Neural cell (in vitro differentiated cells): ENCODE measurements around the gene LETM1. TPM values are rescaled to one million over a fixed set of nuclear protein-coding genes. Genes with fewer than 3 reads are reported as not detected.

Experiments used
- H2AFZ ChIP-seq: fragments of 200-600, 300-800 bp; sonication (generic), shearing (Covaris generic); 2 replicates; pipeline ENCODE4 v1.6.0; 2014; ENCODE audit warnings: low read depth, mild to moderate bottlenecking, antibody characterized with exemption, low read length, moderate library complexity
- H3F3A ChIP-seq: fragments of 200-600 bp; shearing (Covaris generic); 2 replicates; pipeline ENCODE4 v1.6.1; 2016; ENCODE audit warnings: mild to moderate bottlenecking, moderate library complexity, mixed read lengths, antibody characterized with exemption, low read length; ENCODE audit not compliant: insufficient read depth, poor library complexity, severe bottlenecking
- H3K27ac ChIP-seq: fragments of 200-600, 300-800 bp; sonication (generic), shearing (Covaris generic); 2 replicates; pipeline ENCODE4 v1.5.1; 2014; ENCODE audit warnings: mild to moderate bottlenecking, low read length, moderate library complexity
- H3K27me3 ChIP-seq: fragments of 300-800, 200-600 bp; sonication (generic), shearing (Covaris generic); 2 replicates; pipeline ENCODE4 v1.6.0; 2014; ENCODE audit warnings: mild to moderate bottlenecking, low read depth, low read length, moderate library complexity; ENCODE audit not compliant: insufficient read depth
- H3K36me3 ChIP-seq: fragments of 300-800, 200-600 bp; sonication (generic), shearing (Covaris generic); 2 replicates; pipeline ENCODE4 v1.5.1; 2014; ENCODE audit warnings: mild to moderate bottlenecking, antibody characterized with exemption, low read length, moderate library complexity; ENCODE audit not compliant: insufficient read depth
- H3K4me2 ChIP-seq: fragments of 300-800, 200-600 bp; sonication (generic), shearing (Covaris generic); 2 replicates; pipeline ENCODE4 v1.6.0; 2014; ENCODE audit warnings: mild to moderate bottlenecking, low read length
- H3K4me3 ChIP-seq: fragments of 300-800, 200-600 bp; sonication (generic), shearing (Covaris generic); 2 replicates; pipeline ENCODE4 v1.5.1; 2014; ENCODE audit warnings: mild to moderate bottlenecking, low read length, moderate library complexity
- H3K79me2 ChIP-seq: fragments of 200-600 bp; shearing (Covaris generic); replicated peaks from 2 replicates; pipeline ENCODE4 v1.6.0; 2014; ENCODE audit warnings: mild to moderate bottlenecking, low read length, moderate library complexity; ENCODE audit not compliant: insufficient read depth
- H3K9ac ChIP-seq: fragments of 300-800, 200-600 bp; sonication (generic), shearing (Covaris generic); 2 replicates; pipeline ENCODE4 v1.6.1; 2016; ENCODE audit warnings: mild to moderate bottlenecking, low read length, mixed read lengths
- H3K9me2 ChIP-seq: fragments of 200-600 bp; shearing (Covaris generic); 2 replicates; pipeline ENCODE4 v1.6.1; 2016; ENCODE audit warnings: mild to moderate bottlenecking, low read length, mixed read lengths; ENCODE audit not compliant: insufficient read depth
- H3K9me3 ChIP-seq: fragments of 200-600, 300-800 bp; sonication (generic), shearing (Covaris generic); 2 replicates; pipeline ENCODE4 v1.6.1; 2016; ENCODE audit warnings: mild to moderate bottlenecking, mixed run types, low read length, moderate library complexity, mixed read lengths
- H4K20me1 ChIP-seq: fragments of 200-600 bp; shearing (Covaris generic); 2 replicates; pipeline ENCODE4 v1.6.1; 2016; ENCODE audit warnings: mild to moderate bottlenecking, mixed run types; ENCODE audit not compliant: insufficient read depth
- CTCF ChIP-seq: fragments of 450-650 bp; IDR thresholded peaks from 2 replicates; pipeline ENCODE4 v1.5.1; 2014; ENCODE audit warnings: antibody characterized with exemption, mild to moderate bottlenecking, moderate library complexity; ENCODE audit not compliant: poor library complexity, severe bottlenecking
- EP300 ChIP-seq: fragments of 450-650 bp; conservative IDR thresholded peaks from 2 replicates; pipeline ENCODE4 v1.6.1; 2014; ENCODE audit warnings: antibody characterized with exemption, mild to moderate bottlenecking, moderate library complexity; ENCODE audit not compliant: poor library complexity, severe bottlenecking
- EZH2 ChIP-seq: fragments of 200-600, 300-800 bp; shearing (Covaris generic), sonication (generic); IDR thresholded peaks from 2 replicates; pipeline ENCODE4 v1.6.1; 2014; ENCODE audit warnings: antibody characterized with exemption, low read length, borderline replicate concordance, mild to moderate bottlenecking; ENCODE audit not compliant: insufficient read depth, poor library complexity, severe bottlenecking
- MXI1 ChIP-seq: fragments of 450-650 bp; conservative IDR thresholded peaks from 2 replicates; pipeline ENCODE4 v1.6.1; 2014; ENCODE audit warnings: antibody characterized with exemption, mild to moderate bottlenecking; ENCODE audit not compliant: poor library complexity, severe bottlenecking
- POLR2AphosphoS5 ChIP-seq: IDR thresholded peaks from 2 replicates; pipeline ENCODE4 v1.6.1; 2012
- RAD21 ChIP-seq: fragments of 450-650 bp; conservative IDR thresholded peaks from 2 replicates; pipeline ENCODE4 v1.6.1; 2014; ENCODE audit warnings: antibody characterized with exemption, mild to moderate bottlenecking, moderate library complexity
- REST ChIP-seq: IDR thresholded peaks from 2 replicates; pipeline ENCODE4 v1.6.1; 2012; ENCODE audit warnings: borderline replicate concordance
- SMC3 ChIP-seq: fragments of 450-650 bp; conservative IDR thresholded peaks from 2 replicates; pipeline ENCODE4 v1.6.1; 2014; ENCODE audit warnings: antibody characterized with exemption, mild to moderate bottlenecking, moderate library complexity; ENCODE audit not compliant: poor library complexity
- TAF1 ChIP-seq: IDR thresholded peaks from 2 replicates; pipeline ENCODE4 v1.6.1; 2012; ENCODE audit warnings: low read depth
- polyA plus RNA-seq: library from polyadenylated mRNA; depleted of rRNA; stranded (reverse); fragments of >200 nt; gene quantifications from 2 replicates; pipeline ENCODE4 v1.2.3, GENCODE V29; 2014

LETM1 gene
- polyA plus RNA-seq, 1 donor from 2014 or later, result 38.9 TPM

GRCh38 chr4:1792158-1792831, 63.7 kb downstream of the LETM1 start:
- Histone ChIP-seq H3F3A (no peaks in the 10 kb centered on the region), H3K27ac (no peak overlapping the region), H3K9me2 (no peaks in the 10 kb centered on the region), H3K4me2 (no peak overlapping the region), H3K9ac (no peak overlapping the region), H3K9me3 (no peaks in the 10 kb centered on the region), H3K36me3 (no peaks in the 10 kb centered on the region), H3K27me3 (peaks cover 47% of the 10 kb centered on the region), H3K79me2 (no peaks in the 10 kb centered on the region), H2AFZ (no peak overlapping the region), H3K4me3 (no peak overlapping the region), H4K20me1 (no peaks in the 10 kb centered on the region)
- TF ChIP-seq POLR2AphosphoS5, result no peak
- no peak for TF ChIP-seq REST
- TF ChIP-seq MXI1, result no peak
- peak; percentile 51 for TF ChIP-seq EZH2
- no peak for TF ChIP-seq EP300
- no peak for TF ChIP-seq RAD21

- H3K4me3 ChIP-seq, result no peak overlapping the region
- no peaks in the 10 kb centered on the region for H4K20me1 ChIP-seq
- H3K4me2 ChIP-seq, result no peak overlapping the region
- no peak for TF ChIP-seq CTCF
- TF ChIP-seq RAD21, result no peak
- no peak for TF ChIP-seq SMC3
- no peak for TF ChIP-seq TAF1
- TF ChIP-seq POLR2AphosphoS5, result no peak
- TF ChIP-seq REST, result no peak
- TF ChIP-seq EZH2, result no peak
- no peak for TF ChIP-seq MXI1
- TF ChIP-seq EP300, result no peak
- no peaks in the 10 kb centered on the region for H3K9me3 ChIP-seq
- H3F3A ChIP-seq, result no peaks in the 10 kb centered on the region
- H3K79me2 ChIP-seq, result no peaks in the 10 kb centered on the region
- H3K9ac ChIP-seq, result no peak overlapping the region
- no peaks in the 10 kb centered on the region for H3K36me3 ChIP-seq
- H3K27ac ChIP-seq, result no peak overlapping the region
- no peak overlapping the region for H2AFZ ChIP-seq
- H3K27me3 ChIP-seq, result peaks cover 25% of the 10 kb centered on the region
- no peaks in the 10 kb centered on the region for H3K9me2 ChIP-seq
Observed at GRCh38 chr4:1790005-1790404, 66.0 kb downstream of the LETM1 start.
